Neural crest cell (in vitro differentiated cells): ENCODE measurements around the gene PCDHGA12. TPM values are rescaled to one million over a fixed set of nuclear protein-coding genes. Genes with fewer than 3 reads are reported as not detected.

Experiments used
- DNase-seq: peaks from one replicate; pipeline ENCODE4 v3.0.0; 2021; ENCODE audit warnings: low read depth, mixed read lengths, low spot score
- H3K27ac Mint-ChIP-seq: one replicate; pipeline ENCODE4 v1.8.0; 2021; ENCODE audit warnings: mild to moderate bottlenecking, mixed read lengths; ENCODE audit not compliant: unreplicated experiment
- H3K27me3 Mint-ChIP-seq: 2 replicates; pipeline ENCODE4 v1.8.0; 2021; ENCODE audit warnings: low read depth, mild to moderate bottlenecking, mixed read lengths
- H3K36me3 Mint-ChIP-seq: 2 replicates; pipeline ENCODE4 v1.8.0; 2021; ENCODE audit warnings: low read depth, mild to moderate bottlenecking, mixed read lengths
- H3K4me1 Mint-ChIP-seq: 2 replicates; pipeline ENCODE4 v1.8.0; 2021; ENCODE audit warnings: mixed read lengths
- H3K4me3 Mint-ChIP-seq: one replicate; pipeline ENCODE4 v1.8.0; 2021; ENCODE audit warnings: mild to moderate bottlenecking, mixed read lengths
- H3K9me3 Mint-ChIP-seq: 2 replicates; pipeline ENCODE4 v1.8.0; 2021; ENCODE audit warnings: mixed read lengths
- CTCF ChIP-seq: fragments of 200-600 bp; sonication (generic); conservative IDR thresholded peaks from 2 replicates; pipeline ENCODE4 v1.5.0; 2021; ENCODE audit warnings: antibody characterized with exemption, mild to moderate bottlenecking
- total RNA-seq: library from RNA; stranded (reverse); gene quantifications from 2 replicates; pipeline ENCODE4 v1.2.1, GENCODE V29; 2021

The PCDHGA12 gene
- total RNA-seq, 1 donor from 2014 or later = 1.5 TPM

GRCh38 chr5:141439411-141440141 is 9.3 kb downstream of the PCDHGA12 start:
- H3K27me3 Mint-ChIP-seq = no peaks in the 10 kb centered on the region
- TF ChIP-seq CTCF = no peak
- peaks cover 14% of the 10 kb centered on the region for H3K9me3 Mint-ChIP-seq
- no peak overlapping the region for H3K27ac Mint-ChIP-seq
- no peaks in the 10 kb centered on the region for H3K4me1 Mint-ChIP-seq
- no peak overlapping the region for H3K4me3 Mint-ChIP-seq
- no peak for DNase-seq
- H3K36me3 Mint-ChIP-seq = peaks cover 63% of the 10 kb centered on the region

GRCh38 chr5:141440341-141440740 is 10.0 kb downstream of the PCDHGA12 start:
- peaks cover 14% of the 10 kb centered on the region for H3K9me3 Mint-ChIP-seq
- TF ChIP-seq CTCF = no peak
- no peak overlapping the region for H3K4me3 Mint-ChIP-seq
- H3K27ac Mint-ChIP-seq = no peak overlapping the region
- no peak for DNase-seq
- peaks cover 62% of the 10 kb centered on the region for H3K36me3 Mint-ChIP-seq
- H3K4me1 Mint-ChIP-seq = no peaks in the 10 kb centered on the region
- no peaks in the 10 kb centered on the region for H3K27me3 Mint-ChIP-seq

GRCh38 chr5:141441571-141442170 is 11.4 kb downstream of the PCDHGA12 start:
- no peaks in the 10 kb centered on the region for H3K27me3 Mint-ChIP-seq
- DNase-seq = no peak
- peaks cover 61% of the 10 kb centered on the region for H3K36me3 Mint-ChIP-seq
- TF ChIP-seq CTCF = no peak
- no peak overlapping the region for H3K27ac Mint-ChIP-seq
- H3K4me3 Mint-ChIP-seq = no peak overlapping the region
- H3K4me1 Mint-ChIP-seq = no peaks in the 10 kb centered on the region
- H3K9me3 Mint-ChIP-seq = peaks cover 18% of the 10 kb centered on the region

GRCh38 chr5:141465351-141465750 is 35.0 kb downstream of the PCDHGA12 start:
- Mint-ChIP-seq H3K4me3 (no peak overlapping the region), H3K27ac (peak overlapping the region; percentile 14)

GRCh38 chr5:141475625-141476131 is 45.4 kb downstream of the PCDHGA12 start, which contains the start of gene PCDHGC3:
TSS of gene PCDHGC3 (plus strand) at chr5:141475966. CDS start at chr5:141476117, 151 bp downstream.
- H3K4me3 Mint-ChIP-seq = peak within 1 kb of the TSS; percentile 99
- H3K4me1 Mint-ChIP-seq = peaks cover 52% of the 10 kb centered on the region
- DNase-seq = peak; percentile 72
- peaks cover 34% of the 10 kb centered on the region for H3K36me3 Mint-ChIP-seq
- no peak for TF ChIP-seq CTCF
- H3K9me3 Mint-ChIP-seq = no peaks in the 10 kb centered on the region
- peak within 1 kb of the TSS; percentile 96 for H3K27ac Mint-ChIP-seq
- no peaks in the 10 kb centered on the region for H3K27me3 Mint-ChIP-seq

More at GRCh38 chr5:141465351-141465750, 35.0 kb downstream of the PCDHGA12 start:
- peaks cover 18% of the 10 kb centered on the region for H3K4me1 Mint-ChIP-seq
- H3K9me3 Mint-ChIP-seq = peaks cover 2% of the 10 kb centered on the region
- TF ChIP-seq CTCF = no peak
- peaks cover 12% of the 10 kb centered on the region for H3K36me3 Mint-ChIP-seq
- DNase-seq = no peak
- no peaks in the 10 kb centered on the region for H3K27me3 Mint-ChIP-seq
